HG03097 (cell line): ENCODE data around the gene NUDT3.
"Not testable (repeated sequence)": the region's sequence is repeated elsewhere in the genome, so short reads cannot be mapped to it uniquely, and the experiment has no call there.

Experiments used
- ATAC-seq: cut with Tn5 transposase; IDR thresholded peaks from one replicate; pipeline ENCODE4 v1.9.1; 2021; ENCODE audit not compliant: unreplicated experiment, low FRiP score

NUDT3 gene

GRCh38 chr6:34371865-34372264 is 20.6 kb downstream of the NUDT3 start:
- not testable (repeated sequence) for ATAC-seq

GRCh38 chr6:34370361-34370760 is 22.1 kb downstream of the NUDT3 start:
- no peak for ATAC-seq

GRCh38 chr6:34369385-34369784 is 23.1 kb downstream of the NUDT3 start:
- no peak for ATAC-seq

DNA sequence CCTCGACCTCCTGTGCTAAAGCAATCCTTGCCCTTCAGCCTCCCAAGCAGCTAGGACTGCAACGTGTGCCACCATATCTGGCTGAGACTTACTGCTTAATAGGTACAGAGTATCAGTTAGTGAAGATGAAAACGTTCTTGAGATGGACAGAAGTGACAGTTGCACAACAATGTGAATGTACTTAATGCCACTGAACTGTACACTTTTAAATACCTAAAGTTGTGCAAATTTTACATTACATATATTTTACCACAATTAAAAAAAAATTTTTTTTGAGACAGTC is 25.9 kb downstream of the NUDT3 start:
- ATAC-seq, result no peak

- not testable (repeated sequence) for ATAC-seq
Observed at GRCh38 chr6:34365781-34366638, 26.5 kb downstream of the NUDT3 start.

DNA sequence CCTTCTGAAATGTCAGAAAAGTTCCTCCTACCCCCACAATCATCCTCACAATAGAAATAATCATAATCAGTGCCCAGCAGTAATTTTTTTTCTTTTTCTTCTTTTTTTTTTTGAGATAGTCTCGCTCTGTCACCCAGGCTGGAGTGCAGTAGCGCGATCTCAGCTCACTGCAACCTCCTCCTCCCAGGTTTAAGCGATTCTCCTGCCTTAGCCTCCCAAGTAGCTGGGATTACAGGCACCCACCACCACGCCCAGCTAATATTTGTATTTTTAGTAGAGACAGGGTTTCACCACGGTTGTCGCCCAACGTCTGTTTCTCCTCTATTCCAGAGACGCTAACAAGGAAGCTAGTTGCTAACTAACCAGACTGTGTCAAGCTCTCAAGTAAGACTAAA is 28.8 kb downstream of the NUDT3 start:
- not testable (repeated sequence) for ATAC-seq

DNA sequence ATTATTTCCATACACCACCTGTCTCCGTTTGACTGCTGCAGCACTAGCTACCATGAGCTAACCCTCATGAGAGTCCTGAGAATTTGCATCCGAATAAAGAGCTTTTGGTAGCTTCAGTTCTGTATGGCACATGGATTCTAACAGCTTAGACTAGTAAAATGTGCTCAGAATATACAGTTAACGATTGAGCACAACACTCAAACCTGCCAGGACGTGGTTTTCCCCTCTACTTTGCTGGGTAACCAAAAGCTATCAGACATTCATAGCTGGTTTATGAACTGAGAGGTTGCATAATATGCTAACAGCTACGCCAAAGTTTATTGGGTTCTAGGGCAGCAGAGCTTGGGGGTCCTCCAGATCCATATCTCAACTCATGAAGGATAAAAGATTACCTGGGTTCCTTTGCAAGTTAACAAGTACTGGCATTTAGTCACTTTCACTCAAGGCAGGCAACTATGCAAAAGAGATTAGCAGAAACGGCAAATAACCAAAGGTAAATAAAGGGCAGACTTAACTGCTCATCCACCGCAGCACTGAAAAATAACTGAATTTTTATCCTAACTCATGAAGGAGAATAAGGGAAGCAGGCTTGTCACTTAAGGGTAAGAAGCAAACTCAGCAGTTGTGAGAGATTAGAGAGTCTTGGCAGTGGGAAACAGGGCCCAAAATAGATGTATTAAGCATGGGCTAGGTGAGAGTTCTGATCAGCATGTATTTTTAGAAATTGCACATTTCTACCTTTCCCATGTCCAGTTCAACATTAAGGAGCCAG is 29.4 kb downstream of the NUDT3 start:
- no peak for ATAC-seq

- no peak for ATAC-seq
Observed at GRCh38 chr6:34362176-34362575, 30.3 kb downstream of the NUDT3 start.

- no peak for ATAC-seq
Observed at GRCh38 chr6:34360556-34360955, 31.9 kb downstream of the NUDT3 start.

GRCh38 chr6:34359418-34360158 is 32.9 kb downstream of the NUDT3 start:
- ATAC-seq, result no peak

- no peak for ATAC-seq
Observed at GRCh38 chr6:34358389-34358905, 34.0 kb downstream of the NUDT3 start.

DNA sequence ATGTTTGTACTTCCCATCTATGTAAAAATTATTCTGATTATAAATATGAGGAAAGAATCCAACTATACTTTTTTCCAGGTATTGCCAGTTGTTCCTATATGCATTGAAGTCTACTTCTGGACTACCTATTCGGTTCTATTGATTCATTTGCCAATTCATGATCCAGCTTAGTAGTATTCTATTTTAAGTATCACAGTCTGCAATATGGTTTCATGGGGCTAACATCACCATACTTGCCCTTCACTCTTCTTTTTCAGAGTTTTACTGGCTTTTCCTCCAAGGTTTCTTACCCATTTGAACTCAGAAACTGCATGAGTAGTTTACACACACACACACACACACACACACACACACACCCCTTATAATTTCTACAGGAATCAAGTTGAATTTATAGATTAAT is 34.5 kb downstream of the NUDT3 start:
- ATAC-seq, result no peak

- no peak for ATAC-seq
Observed at GRCh38 chr6:34355889-34356288, 36.6 kb downstream of the NUDT3 start.

DNA sequence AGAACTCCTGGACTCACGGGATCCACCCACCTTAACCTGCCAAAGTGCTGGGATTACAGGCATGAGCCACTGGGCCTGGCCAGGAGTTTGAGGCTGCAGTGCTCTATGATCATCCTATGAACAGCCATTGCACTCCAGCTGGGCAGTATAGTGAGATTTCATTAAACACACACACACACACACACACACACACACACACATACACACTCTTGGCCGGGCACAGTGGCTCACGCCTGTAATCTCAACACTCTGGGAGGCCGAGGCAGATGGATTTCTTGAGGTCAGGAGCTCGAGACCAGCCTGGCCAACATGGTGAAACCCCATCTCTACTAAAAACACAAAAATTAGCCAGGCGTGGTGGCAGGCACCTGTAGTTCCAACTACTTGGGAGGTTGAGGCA is 38.2 kb downstream of the NUDT3 start:
- not testable (repeated sequence) for ATAC-seq

DNA sequence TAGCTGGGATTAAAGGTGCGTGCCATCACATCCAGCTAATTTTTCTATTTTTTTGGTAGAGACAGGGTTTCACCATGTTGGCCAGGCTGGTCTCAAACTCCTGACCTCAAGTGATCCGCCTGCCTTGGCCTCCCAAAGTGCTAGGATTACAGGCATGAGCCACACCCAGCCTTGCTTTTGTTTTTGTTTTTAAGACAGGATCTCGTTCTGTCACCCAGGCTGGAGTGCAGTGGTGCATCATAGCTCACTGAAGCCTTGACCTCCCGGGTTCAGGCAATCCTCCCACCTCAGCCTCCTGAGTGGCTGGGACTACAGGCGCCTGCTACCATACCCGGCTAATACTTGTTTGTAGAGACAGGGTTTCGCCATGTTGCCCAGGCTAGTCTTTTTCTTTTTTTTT is 38.9 kb downstream of the NUDT3 start:
- ATAC-seq, result not testable (repeated sequence)

GRCh38 chr6:34352305-34352937 is 40.0 kb downstream of the NUDT3 start:
- ATAC-seq, result no peak

GRCh38 chr6:34350934-34351217 is 41.6 kb downstream of the NUDT3 start:
- ATAC-seq, result no peak

DNA sequence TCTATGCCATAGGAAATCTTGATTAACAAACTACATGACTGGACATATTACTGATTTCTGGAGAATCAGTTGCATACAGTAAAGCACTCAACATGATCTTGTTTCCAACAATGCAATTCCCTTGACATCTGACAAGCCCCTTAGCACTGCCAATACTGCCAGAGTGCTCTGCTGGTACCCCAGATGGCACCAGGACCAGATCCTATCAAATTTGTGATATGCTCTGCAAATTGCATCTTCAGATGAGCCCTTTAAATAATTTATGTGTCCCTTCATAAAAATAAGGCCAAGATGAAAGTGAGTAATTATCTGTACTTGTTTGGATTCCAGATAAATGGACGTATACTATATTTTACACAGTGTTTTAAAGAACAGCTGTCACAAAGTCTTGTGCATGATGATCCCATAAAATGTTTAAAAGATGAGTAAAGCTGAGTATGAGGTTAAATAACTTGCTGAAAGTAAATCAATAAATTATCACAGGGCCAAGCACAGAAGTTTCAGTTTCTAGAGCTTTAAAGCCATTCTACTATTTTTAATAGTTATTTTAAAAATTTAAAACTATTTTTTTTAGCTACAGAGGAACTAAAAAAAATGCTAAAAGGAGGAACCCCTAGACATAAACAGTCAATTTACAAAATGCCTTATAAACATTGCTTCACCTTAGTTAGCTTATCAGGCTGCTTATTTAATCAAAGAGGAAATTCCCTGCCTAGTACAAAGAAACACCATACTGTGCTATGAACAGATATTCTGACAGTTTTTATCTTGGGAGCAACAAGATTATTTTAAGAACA is 42.1 kb downstream of the NUDT3 start:
- ATAC-seq, result no peak

- ATAC-seq, result no peak
Observed at GRCh38 chr6:34349211-34349610, 43.3 kb downstream of the NUDT3 start.

- no peak for ATAC-seq
Observed at GRCh38 chr6:34347303-34347702, 45.2 kb downstream of the NUDT3 start.
